Peyer's patch (tissue), 4 donors: ENCODE data around the gene TRPM8. TPM values are rescaled to one million over a fixed set of nuclear protein-coding genes. Genes with fewer than 3 reads are reported as not detected.

Source experiments
- DNase-seq, 3 donors: peaks; one replicate each; pipeline ENCODE4 v3.0.0-alpha.2; 2017 to 2019
- H3K27ac ChIP-seq, 4 donors: fragments of 200-600 bp; sonication (generic); one replicate each; pipeline ENCODE4 v1.5.1; 2016 to 2019
- H3K27me3 ChIP-seq, 2 donors: fragments of 200-600 bp; sonication (generic); one replicate each; pipeline ENCODE4 v1.5.1; 2019
- H3K36me3 ChIP-seq, 3 donors: fragments of 200-600 bp; sonication (generic); one replicate each; pipeline ENCODE4 v1.5.1; 2016 to 2019
- H3K4me1 ChIP-seq, 4 donors: fragments of 200-600 bp; sonication (generic); one replicate each; pipeline ENCODE4 v1.5.1; 2016 to 2019
- H3K4me3 ChIP-seq, 4 donors: fragments of 200-600 bp; sonication (generic); 1 replicate in 3 of 4; 2 replicates in 1 of 4; pipeline ENCODE4 v1.5.1; 2016 to 2019; ENCODE audit warnings: mild to moderate bottlenecking in 1 of 4
- H3K9me3 ChIP-seq, 4 donors: fragments of 200-600 bp; sonication (generic); one replicate each; pipeline ENCODE4 v1.5.1; 2016 to 2019; ENCODE audit warnings: mild to moderate bottlenecking in 1 of 4
- CTCF ChIP-seq, 6 experiments: fragments of 450-650 bp in 4 of 6; fragments of 200-600 bp in 2 of 6; sonication (generic) in 1 of 6; IDR thresholded peaks; one replicate each; pipeline ENCODE4 v1.5.1; 2017 to 2019; ENCODE audit warnings: antibody characterized with exemption in 6 of 6, mild to moderate bottlenecking in 3 of 6, moderate library complexity in 1 of 6
- POLR2A ChIP-seq, 2 donors: fragments of 450-650 bp; IDR thresholded peaks; one replicate each; pipeline ENCODE4 v1.5.1; 2017; ENCODE audit warnings: antibody characterized with exemption in 2 of 2, mild to moderate bottlenecking in 2 of 2, moderate library complexity in 2 of 2
- total RNA-seq, 4 donors: library from RNA; depleted of rRNA; stranded (reverse); fragments of >200 nt; gene quantifications; one replicate each; pipeline ENCODE4 v1.1.0, GENCODE V29; 2016

The TRPM8 gene
- total RNA-seq, 4 donors from 2014 or later = not detected

DNA sequence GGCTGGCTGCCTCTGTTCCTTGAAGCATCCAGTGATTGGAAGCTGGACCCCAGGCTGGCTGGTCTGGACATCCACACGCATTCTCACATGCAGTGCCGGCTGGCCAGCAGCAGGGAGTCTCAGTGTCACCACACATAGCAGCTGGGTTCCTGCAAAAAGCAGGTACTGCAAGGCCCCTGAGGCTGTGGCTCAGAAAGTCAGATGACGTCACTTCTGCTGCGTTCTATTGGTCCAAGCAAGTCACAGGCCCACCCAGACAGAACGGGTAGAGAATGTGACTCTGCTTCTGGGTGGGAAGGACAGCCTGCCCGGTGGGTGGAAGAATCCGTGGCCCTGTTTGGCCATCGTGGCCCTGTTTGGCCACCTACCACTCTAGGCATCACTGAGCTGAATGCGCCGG is 82.0 kb downstream of the TRPM8 start:
- H3K9me3 ChIP-seq = no peaks in the 10 kb centered on the region
- TF ChIP-seq CTCF (IDR thresholded peaks at IDR 0.05) (no peak), POLR2A (IDR thresholded peaks at IDR 0.05) (no peak)
- no peak overlapping the region for H3K27ac ChIP-seq
- no peaks in the 10 kb centered on the region for H3K36me3 ChIP-seq
- H3K4me1 ChIP-seq = no peaks in the 10 kb centered on the region
- no peaks in the 10 kb centered on the region for H3K27me3 ChIP-seq
- H3K4me3 ChIP-seq = no peak overlapping the region
- DNase-seq = no peak

DNA sequence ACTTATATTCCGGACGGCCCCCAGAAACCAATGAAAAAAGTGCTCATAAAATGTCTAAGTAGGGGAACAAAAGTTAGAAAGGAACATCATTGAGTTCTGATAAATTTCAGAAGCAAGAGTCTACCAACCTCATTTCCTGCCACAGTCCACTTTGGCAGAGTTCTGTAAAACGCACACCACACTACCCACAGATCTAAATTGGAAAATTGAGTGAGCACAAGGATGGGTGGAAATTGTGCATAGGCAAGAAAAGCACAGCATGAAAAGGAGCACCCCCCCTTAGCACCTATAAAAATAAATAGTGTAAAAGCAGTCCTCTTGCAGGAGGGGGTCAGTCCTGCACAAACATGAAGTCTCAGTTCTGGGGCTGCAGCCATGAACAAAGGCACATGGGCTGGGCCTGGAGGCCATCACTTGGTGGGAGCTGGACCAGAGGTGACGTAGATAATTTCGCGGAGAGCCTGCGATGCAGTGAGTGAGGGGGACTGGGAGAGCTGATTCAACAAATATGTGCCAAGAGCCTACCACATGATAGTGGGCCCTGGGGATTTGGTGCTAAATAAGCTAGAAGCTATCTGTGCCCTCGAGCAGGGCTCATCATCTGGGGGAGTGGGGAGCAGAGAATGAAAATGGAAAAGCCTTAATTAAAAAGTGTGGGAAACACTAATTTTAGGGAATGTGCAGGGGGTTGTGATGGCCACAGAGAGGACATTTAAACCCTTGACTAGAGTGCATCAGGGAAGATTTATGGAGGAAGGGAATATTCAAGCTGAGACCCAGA is 84.4 kb downstream of the TRPM8 start:
- Histone ChIP-seq H3K9me3 (no peaks in the 10 kb centered on the region), H3K4me1 (no peaks in the 10 kb centered on the region), H3K36me3 (no peaks in the 10 kb centered on the region), H3K27ac (peak overlapping the region in 1 of 4 donors; percentile 29), H3K27me3 (no peaks in the 10 kb centered on the region), H3K4me3 (no peak overlapping the region)
- peak in 1 of 3 donors; percentile 58 for DNase-seq
- TF ChIP-seq CTCF (IDR thresholded peaks at IDR 0.05) (no peak), POLR2A (IDR thresholded peaks at IDR 0.05) (no peak)

GRCh38 chr2:234002281-234002680 is 85.1 kb downstream of the TRPM8 start:
- Histone ChIP-seq H3K4me3 (no peak overlapping the region), H3K9me3 (no peaks in the 10 kb centered on the region), H3K27me3 (no peaks in the 10 kb centered on the region), H3K36me3 (no peaks in the 10 kb centered on the region), H3K27ac (peak overlapping the region in 1 of 4 donors; percentile 25), H3K4me1 (no peaks in the 10 kb centered on the region)
- DNase-seq = no peak
- TF ChIP-seq POLR2A (IDR thresholded peaks at IDR 0.05) = no peak
- no peak for TF ChIP-seq CTCF (IDR thresholded peaks at IDR 0.05)

DNA sequence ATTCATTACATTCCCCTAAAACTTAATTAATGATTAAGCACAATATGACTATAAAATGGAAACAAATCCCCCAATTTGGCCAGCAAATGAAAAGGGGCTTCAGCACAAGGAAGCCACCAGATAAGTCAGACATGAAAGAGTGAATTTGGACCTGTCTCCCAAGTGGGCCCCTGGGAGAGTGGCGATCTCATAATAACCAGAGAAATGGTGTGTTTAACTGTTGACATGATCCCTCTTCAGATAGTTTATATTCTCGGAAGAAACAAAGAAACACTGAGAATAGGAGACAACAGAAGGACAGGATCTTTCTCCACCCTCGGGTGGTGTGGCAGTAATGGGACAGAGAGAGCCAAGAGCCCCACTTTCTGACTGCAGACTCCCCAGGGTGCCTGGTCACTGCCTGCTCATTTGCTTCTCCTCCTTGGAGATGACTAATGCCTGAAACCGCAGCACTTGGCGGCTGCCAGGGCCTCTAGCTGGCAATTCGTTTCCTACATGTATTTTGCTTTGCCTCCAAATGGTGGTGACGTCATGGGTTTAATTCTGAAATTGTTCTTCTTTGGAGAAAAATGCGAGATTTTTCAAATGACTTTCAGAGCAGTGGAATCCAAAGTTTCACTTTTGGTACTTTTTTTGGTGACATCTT is 86.9 kb downstream of the TRPM8 start:
- Histone ChIP-seq H3K27me3 (no peaks in the 10 kb centered on the region), H3K9me3 (no peaks in the 10 kb centered on the region), H3K4me3 (no peak overlapping the region), H3K4me1 (no peaks in the 10 kb centered on the region), H3K27ac (no peak overlapping the region), H3K36me3 (no peaks in the 10 kb centered on the region)
- DNase-seq = no peak
- TF ChIP-seq CTCF (IDR thresholded peaks at IDR 0.05) (no peak), POLR2A (IDR thresholded peaks at IDR 0.05) (no peak)

GRCh38 chr2:234005126-234005525 is 88.0 kb downstream of the TRPM8 start:
- Histone ChIP-seq H3K4me3 (no peak overlapping the region), H3K36me3 (no peaks in the 10 kb centered on the region), H3K27me3 (no peaks in the 10 kb centered on the region), H3K9me3 (no peaks in the 10 kb centered on the region), H3K4me1 (no peaks in the 10 kb centered on the region), H3K27ac (no peak overlapping the region)
- no peak for TF ChIP-seq CTCF (IDR thresholded peaks at IDR 0.05)
- no peak for TF ChIP-seq POLR2A (IDR thresholded peaks at IDR 0.05)
- DNase-seq = no peak
